ENCODE data around the gene PNPT1.
"Not testable (repeated sequence)": the region's sequence is repeated elsewhere in the genome, so short reads cannot be mapped to it uniquely, and the experiment has no call there.

DNA sequence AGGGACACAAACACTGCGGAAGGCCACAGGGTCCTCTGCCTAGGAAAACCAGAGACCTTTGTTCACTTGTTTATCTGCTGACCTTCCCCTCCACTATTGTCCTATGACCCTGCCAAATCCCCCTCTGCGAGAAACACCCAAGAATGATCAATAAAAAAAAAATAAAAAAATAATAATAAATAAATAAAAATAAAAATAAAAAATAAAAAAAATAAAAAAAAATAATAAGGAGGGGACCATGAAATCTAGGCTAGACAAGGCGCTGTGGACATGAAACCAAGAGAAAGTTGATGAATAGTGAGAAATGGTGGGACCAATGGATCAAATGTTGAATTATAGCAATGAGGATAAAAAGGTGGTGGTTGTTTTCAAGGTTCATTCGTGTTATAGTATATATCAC, 12.6 kb upstream of the PNPT1 start:
- not testable (repeated sequence) for TF ChIP-seq POLR2A (IDR thresholded peaks at IDR 0.05; ENCODE audit: low read depth, low read length); TAF1 (IDR thresholded peaks at IDR 0.05; ENCODE audit: borderline replicate concordance, low read depth, low read length)
